ENCODE results near the gene BORCS5.

The BORCS5 gene

DNA sequence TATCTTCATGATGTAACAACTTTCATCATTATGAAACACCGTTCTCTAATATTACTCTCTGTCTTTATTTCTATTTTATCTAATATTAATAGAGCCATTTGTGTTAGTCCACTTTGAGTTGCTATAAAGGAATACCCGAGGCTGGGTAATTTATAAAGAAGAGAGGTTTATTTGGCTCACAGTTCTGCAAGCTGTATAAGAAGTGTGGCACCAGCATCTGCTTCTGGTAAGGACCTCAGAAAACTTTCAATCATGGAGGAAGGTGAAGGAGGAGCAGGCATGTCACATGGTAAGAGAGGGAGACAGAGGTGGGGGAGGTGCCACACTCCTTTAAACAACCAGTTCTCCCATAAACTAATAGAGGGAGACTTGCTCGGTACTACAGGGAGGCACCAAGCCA lies 25.1 kb downstream of the BORCS5 start:
- Histone ChIP-seq H3K79me2 (ENCODE audit: insufficient read depth, low read depth) (no peaks in the 10 kb centered on the region), H3K4me3 (IDR thresholded peaks at IDR 0.05; ENCODE audit: insufficient read depth, low read depth, low read length) (no peak overlapping the region), H4K20me1 (ENCODE audit: insufficient read depth) (no peaks in the 10 kb centered on the region), H3K36me3 (ENCODE audit: insufficient read depth) (no peaks in the 10 kb centered on the region), H2AFZ (ENCODE audit: low read depth) (no peak overlapping the region), H3K27ac (no peak overlapping the region), H3K4me1 (ENCODE audit: low read depth, poor library complexity, severe bottlenecking) (peaks cover 64% of the 10 kb centered on the region), H3K9ac (no peak overlapping the region), H3K4me2 (no peak overlapping the region), H3K27me3 (ENCODE audit: insufficient read depth, low read depth) (no peaks in the 10 kb centered on the region)
- TF ChIP-seq, protein P1, sequence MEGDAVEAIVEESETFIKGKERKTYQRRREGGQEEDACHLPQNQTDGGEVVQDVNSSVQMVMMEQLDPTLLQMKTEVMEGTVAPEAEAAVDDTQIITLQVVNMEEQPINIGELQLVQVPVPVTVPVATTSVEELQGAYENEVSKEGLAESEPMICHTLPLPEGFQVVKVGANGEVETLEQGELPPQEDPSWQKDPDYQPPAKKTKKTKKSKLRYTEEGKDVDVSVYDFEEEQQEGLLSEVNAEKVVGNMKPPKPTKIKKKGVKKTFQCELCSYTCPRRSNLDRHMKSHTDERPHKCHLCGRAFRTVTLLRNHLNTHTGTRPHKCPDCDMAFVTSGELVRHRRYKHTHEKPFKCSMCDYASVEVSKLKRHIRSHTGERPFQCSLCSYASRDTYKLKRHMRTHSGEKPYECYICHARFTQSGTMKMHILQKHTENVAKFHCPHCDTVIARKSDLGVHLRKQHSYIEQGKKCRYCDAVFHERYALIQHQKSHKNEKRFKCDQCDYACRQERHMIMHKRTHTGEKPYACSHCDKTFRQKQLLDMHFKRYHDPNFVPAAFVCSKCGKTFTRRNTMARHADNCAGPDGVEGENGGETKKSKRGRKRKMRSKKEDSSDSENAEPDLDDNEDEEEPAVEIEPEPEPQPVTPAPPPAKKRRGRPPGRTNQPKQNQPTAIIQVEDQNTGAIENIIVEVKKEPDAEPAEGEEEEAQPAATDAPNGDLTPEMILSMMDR (conservative IDR thresholded peaks at IDR 0.05; ENCODE audit: low read depth, low read length) = no peak

DNA sequence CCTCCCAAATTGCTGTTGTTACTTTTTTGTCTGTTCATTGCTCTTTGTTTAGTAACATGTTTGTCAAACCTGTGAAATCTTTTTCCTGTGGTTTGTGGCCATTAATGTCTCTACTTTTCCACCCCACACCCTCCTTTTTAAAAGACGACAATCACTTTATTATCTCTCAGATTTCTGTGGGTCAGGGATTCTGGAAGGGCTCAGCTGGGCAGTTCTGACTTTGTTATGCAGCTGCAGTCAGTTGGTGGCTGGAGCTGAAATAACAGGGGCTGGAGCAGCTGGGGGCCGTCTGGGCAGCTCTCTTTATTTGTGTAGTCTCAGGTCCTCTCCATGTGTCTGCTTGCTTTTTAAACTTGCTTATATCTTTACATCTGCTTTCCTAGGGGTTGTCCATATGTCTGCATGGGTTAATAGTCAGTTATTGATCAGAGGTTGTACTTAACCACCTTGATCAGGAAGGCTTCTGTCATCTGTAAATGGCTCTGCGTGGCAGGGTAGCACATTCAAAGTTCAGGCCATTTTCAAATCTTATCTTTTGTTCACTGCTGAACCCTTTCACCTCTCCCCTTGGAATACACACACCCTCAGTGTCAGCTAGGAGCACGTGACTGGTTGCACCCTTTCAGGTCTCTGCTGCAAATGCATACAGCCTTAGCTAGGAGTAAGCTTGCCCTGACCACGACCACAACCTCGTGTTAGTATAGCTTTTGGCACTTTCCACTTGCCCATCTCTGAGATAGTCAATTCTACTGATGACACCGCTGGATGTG lies 27.9 kb downstream of the BORCS5 start:
- no peaks in the 10 kb centered on the region for H3K79me2 ChIP-seq (ENCODE audit: insufficient read depth, low read depth)
- H4K20me1 ChIP-seq (ENCODE audit: insufficient read depth) = no peaks in the 10 kb centered on the region
- peak overlapping the region; percentile 28; the same call in 1 of the 2 replicates for H3K9ac ChIP-seq
- no peaks in the 10 kb centered on the region for H3K36me3 ChIP-seq (ENCODE audit: insufficient read depth)
- no peaks in the 10 kb centered on the region for H3K27me3 ChIP-seq (ENCODE audit: insufficient read depth, low read depth)
- no peak overlapping the region for H3K4me3 ChIP-seq (IDR thresholded peaks at IDR 0.05; ENCODE audit: insufficient read depth, low read depth, low read length)
- H2AFZ ChIP-seq (ENCODE audit: low read depth) = peak overlapping the region; percentile 35; the same call in 1 of the 2 replicates
- peak overlapping the region; percentile 73 for H3K27ac ChIP-seq
- TF ChIP-seq, protein P1 (conservative IDR thresholded peaks at IDR 0.05; ENCODE audit: low read depth, low read length) = no peak
- peak overlapping the region; percentile 83 for H3K4me2 ChIP-seq
- peaks cover 68% of the 10 kb centered on the region for H3K4me1 ChIP-seq (ENCODE audit: low read depth, poor library complexity, severe bottlenecking)

DNA sequence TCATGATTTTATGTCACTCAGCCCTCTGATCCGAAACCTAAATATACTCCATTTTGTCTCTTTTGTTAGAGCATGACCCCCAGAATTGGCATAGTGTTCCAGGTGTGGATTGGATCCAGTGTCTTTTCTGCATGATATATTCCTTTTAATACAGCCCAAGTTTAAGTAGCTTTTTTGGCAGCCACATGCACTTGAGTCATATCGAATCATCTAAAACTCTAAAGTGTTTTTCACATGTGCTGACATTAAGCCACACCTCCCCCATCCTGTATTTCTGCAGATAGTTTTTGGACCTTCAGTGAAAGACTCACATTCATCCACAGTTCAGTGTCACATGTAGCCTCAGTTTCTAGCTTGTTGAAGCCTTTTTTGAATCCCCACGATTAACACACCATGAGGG lies 30.6 kb downstream of the BORCS5 start:
- Histone ChIP-seq H3K36me3 (ENCODE audit: insufficient read depth) (no peaks in the 10 kb centered on the region), H3K79me2 (ENCODE audit: insufficient read depth, low read depth) (no peaks in the 10 kb centered on the region), H3K4me1 (ENCODE audit: low read depth, poor library complexity, severe bottlenecking) (peaks cover 58% of the 10 kb centered on the region), H3K9ac (no peak overlapping the region), H2AFZ (ENCODE audit: low read depth) (no peak overlapping the region), H3K27me3 (ENCODE audit: insufficient read depth, low read depth) (no peaks in the 10 kb centered on the region), H3K4me2 (no peak overlapping the region), H3K27ac (no peak overlapping the region), H4K20me1 (ENCODE audit: insufficient read depth) (no peaks in the 10 kb centered on the region), H3K4me3 (IDR thresholded peaks at IDR 0.05; ENCODE audit: insufficient read depth, low read depth, low read length) (no peak overlapping the region)
- TF ChIP-seq, protein P1 (conservative IDR thresholded peaks at IDR 0.05; ENCODE audit: low read depth, low read length) = no peak

DNA sequence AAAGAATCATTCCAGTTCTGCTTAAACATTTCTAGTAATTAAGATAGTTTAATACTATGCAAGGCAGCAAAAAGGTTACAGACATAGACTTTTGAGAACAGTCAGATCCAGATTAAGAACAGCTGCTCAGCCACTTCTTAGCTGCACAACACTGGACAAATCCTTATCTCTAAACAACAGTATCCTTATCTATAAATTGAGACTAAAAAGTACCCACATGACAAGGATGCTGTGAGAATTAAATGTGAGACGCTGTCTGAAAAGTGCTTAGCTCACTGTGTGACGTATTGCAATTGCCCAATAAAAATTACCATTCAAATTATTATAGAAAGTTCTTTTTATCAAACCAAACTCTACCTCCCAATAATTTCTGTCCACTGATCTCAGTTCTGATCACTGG lies 35.5 kb downstream of the BORCS5 start:
- Histone ChIP-seq H4K20me1 (ENCODE audit: insufficient read depth) (no peaks in the 10 kb centered on the region), H3K36me3 (ENCODE audit: insufficient read depth) (no peaks in the 10 kb centered on the region), H3K27me3 (ENCODE audit: insufficient read depth, low read depth) (no peaks in the 10 kb centered on the region), H2AFZ (ENCODE audit: low read depth) (no peak overlapping the region), H3K79me2 (ENCODE audit: insufficient read depth, low read depth) (no peaks in the 10 kb centered on the region), H3K4me1 (ENCODE audit: low read depth, poor library complexity, severe bottlenecking) (peaks cover 24% of the 10 kb centered on the region), H3K9ac (no peak overlapping the region), H3K4me2 (no peak overlapping the region), H3K4me3 (IDR thresholded peaks at IDR 0.05; ENCODE audit: insufficient read depth, low read depth, low read length) (no peak overlapping the region), H3K27ac (no peak overlapping the region)
- TF ChIP-seq, protein P1 (conservative IDR thresholded peaks at IDR 0.05; ENCODE audit: low read depth, low read length) = no peak
